Daoy (cell line): ENCODE data around the gene CERS4. TPM values are rescaled to one million over a fixed set of nuclear protein-coding genes. Genes with fewer than 3 reads are reported as not detected.
"Not testable (repeated sequence)": the region's sequence is repeated elsewhere in the genome, so short reads cannot be mapped to it uniquely, and the experiment has no call there.

ENCODE experiments used
- DNase-seq: peaks from one replicate; pipeline ENCODE4 v3.0.0-alpha.2; 2015; ENCODE audit warnings: low read depth
- total RNA-seq: library from RNA; depleted of rRNA; stranded (reverse); fragments of >200 nt; shearing (Covaris generic); gene quantifications from 2 replicates; pipeline ENCODE4 v1.2.3, GENCODE V29; 2014; rRNA removed

CERS4 gene, protein sequence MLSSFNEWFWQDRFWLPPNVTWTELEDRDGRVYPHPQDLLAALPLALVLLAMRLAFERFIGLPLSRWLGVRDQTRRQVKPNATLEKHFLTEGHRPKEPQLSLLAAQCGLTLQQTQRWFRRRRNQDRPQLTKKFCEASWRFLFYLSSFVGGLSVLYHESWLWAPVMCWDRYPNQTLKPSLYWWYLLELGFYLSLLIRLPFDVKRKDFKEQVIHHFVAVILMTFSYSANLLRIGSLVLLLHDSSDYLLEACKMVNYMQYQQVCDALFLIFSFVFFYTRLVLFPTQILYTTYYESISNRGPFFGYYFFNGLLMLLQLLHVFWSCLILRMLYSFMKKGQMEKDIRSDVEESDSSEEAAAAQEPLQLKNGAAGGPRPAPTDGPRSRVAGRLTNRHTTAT
- 12.1 and 14.6 TPM in 2 replicates for total RNA-seq

DNA sequence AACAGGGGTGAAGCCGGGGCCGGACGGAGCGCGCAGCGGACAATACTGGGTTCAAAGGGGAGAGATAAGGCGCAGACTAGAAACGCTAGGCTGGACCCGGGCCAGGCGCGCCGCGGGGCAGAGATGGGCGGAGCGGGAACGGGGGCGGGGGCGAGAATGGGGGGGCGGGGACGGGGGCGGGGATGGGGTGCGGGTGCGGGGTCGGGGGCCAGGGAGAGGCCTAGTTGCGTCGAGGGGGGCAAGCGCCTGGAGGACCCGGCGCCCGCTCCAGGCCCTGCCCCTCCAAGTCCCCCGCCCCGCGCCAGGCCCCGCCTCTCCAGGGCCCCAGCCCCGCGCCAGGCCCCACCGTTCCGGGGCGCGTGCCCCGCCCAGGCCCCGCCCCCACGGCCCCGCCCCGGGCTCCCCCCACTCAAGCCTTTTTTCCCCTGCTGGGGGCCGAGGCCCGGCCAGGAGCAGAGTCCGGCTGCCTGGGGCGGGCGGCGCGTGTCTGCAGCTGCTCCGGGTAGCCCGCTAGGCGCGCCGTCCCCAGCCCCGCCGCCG lies at the start of gene CERS4:
TSS of gene CERS4 (plus strand) at position 449 of the 540 bp plus-strand sequence. CDS start 41,707 bp downstream, outside the sequence.
- peak; percentile 76 for DNase-seq

DNA sequence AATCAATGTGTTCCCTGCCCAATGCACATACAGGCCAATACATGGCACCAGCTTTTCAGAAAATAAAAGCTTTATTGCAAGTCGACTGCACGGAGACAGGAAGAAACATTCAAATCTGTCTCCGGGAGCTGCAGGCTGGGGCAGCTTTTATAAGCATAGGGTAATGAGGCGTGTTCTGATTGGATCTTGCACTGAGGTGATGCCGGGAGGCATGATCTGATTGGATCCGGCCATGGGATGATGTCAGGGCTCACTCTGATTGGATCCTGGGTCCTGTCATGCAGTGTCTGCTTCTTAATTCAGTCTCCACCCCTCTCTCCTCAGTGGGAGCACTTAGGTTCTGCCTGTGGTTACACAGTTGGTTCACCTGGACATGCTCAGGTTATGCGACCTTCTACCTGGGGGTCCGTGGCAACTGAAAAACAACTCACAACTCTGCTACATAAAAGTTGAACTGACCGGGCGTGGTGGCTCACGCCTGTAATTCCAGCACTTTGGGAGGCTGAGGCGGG lies 48.0 kb upstream of the CERS4 start:
- peak; percentile 62 for DNase-seq

DNA sequence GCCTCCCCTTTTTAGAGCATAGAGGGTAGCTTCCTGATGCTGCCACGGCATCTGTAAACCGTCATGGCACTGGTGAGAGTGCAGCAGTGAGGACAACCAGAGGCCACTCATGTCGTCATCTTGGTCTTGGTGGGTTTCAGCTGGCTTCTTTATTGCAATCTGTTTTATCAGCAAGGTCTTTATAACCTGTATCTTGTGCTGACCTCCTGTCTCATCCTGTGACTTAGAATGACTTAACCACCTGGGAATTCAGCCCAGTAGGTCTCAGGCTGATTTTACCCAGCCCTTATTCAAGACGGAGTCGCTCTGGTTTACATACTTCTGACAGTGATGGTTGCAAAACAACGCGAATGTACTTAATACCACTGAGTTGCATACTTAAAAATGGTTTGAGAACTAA lies 45.4 kb upstream of the CERS4 start:
- DNase-seq = no peak

DNA sequence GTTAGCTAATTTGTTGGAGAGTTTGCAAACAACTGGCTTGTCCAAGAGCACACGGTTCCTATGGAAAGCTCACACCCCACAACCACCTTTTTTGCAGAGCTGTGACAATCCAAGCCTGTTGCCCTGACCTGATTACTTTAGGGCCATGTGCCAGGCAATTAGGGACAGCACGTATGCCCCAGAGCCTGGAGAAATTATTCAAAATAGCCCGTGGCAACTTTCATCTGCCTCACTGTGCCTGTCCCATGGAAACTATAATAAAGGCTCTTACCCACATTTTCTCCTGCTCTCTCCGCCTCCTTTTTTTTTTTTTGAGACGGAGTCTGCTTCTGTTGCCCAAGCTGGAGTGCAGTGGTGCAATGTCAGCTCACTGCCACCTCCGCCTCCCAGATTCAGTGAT lies 41.2 kb upstream of the CERS4 start:
- DNase-seq = no peak

DNA sequence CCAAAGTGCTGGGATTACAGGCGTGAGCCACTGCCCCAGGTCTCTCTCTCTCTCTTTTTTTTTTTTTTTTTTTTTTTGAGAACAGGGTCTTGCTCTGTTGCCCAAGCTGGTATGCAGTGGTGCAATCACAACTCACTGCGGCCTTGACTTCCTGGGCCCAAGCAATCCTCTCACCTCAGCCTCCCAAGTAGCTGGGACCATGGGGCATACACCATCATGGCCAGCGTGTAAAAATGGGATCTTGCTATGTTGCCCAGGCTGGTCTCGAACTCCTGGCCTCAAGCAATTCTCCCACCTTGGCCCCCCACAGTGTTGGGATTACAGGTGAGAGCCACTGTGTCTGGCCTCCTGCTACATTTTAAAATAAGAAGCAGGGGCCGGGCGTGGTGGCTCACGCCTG lies 40.6 kb upstream of the CERS4 start:
- no peak for DNase-seq

DNA sequence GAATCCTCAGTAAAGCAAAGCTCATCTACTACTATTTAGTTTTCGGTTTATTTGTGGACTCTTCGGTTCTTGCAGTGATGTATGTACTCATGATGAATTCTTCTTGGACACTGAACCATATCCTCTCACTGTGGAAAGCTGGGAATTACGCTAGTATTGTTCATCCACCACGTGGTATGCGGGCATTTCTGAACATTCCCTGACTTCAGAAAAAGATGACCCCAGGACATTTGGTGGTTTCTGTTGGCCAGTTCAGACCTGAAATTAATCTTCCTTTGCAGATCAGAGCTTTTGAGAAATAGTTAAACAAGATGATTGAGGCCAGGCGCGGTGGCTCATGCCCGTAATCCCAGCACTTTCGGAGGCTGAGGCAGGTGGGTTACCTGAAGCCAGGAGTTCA lies 34.5 kb upstream of the CERS4 start:
- no peak for DNase-seq

DNA sequence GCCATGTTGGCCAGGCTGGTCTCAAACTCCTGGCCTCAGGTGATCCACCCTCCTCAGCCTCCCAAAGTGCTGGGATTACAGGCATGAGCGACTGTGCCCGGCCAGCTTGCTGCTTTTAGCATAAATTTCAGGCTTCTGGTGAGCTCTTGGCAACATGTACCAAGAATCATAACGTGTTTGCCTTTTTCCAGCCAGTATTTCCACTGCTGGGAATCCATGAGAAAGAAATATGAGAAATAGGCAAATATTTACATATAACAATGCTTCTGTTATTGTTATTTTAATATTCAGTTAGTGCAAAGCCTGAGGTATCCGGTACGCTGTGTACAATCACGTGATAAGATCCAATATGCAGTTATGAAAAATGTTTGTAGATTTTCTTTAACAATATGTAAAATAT lies 29.2 kb upstream of the CERS4 start:
- no peak for DNase-seq

DNA sequence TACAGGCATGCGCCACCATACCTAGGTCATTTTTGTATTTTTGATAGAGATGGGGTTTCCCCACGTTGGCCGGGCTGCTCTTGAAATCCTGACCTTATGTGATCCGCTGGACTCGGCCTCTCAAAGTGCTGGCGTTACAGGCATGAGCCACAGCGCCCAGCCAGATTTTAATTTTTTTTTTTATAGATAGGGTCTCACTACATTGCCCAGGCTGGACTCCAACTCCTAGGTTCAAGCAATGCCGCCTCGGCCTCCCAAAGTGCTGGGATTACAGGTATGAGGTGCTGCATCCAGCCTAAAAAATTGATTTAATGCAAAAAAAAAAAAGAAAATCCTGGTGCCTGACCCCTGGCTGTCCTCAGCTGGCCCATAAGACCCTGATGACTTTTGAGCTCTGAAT lies 24.9 kb upstream of the CERS4 start:
- no peak for DNase-seq

DNA sequence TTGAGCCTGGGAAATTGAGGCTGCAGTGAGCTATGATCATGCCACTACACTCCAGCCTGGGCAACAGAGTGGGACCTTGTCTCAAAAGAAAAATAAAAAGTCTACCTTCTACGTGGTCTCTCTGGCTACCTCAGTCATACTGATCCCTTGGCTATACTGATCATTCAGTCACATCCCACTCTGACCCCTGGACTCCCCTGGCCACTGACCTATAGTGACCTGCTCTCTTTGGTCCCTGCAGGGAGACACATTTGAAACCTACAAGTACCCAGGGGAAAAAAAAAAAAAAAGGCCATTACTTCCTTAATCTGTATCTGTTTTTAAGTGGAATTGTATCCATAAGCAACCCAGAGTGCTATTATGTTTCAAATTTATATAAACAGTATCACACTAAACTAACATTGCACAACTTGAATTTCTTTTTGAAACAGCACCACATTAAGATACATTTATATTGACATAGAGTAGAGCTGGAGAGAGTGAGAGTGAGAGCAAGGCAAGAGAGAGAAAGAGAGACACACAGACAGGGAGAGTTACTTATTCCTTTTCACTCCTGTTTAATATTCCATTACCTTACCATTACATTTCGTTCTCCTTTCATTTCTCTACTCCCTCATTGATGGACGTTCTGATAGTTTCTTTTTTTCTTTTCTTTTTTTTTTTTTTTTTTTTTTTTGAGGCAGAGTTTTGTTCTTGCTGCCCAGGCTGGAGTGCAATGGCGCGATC lies 23.7 kb upstream of the CERS4 start:
- no peak for DNase-seq

DNA sequence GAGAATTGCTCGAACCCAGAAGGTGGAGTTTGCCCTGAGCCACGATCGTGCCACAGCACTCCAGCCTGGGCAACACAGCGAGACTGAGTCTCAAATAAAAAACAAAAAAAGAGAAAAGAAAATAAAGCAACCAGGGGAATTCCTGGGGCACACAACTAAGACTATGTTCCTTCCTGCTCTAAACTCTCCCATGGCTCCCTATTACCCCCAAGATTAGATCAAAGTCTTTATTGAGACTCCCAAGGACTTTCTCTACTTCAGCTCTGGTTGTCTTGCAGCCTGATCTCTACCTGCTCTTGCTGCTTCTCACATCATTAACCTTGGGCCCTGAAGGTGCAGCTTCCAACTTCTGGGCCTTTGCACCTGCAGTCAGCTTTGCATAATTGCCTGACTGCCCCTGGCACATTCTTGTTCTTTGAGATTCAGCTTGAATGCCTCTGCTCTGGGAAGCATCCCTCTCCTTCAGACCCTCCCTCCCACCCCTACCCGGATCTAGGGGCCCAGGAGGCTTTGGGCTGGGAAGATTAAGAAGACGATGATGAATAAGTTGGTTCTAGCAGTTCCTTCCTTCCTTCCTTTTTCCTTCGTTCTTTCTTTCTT lies 16.8 kb upstream of the CERS4 start:
- no peak for DNase-seq

DNA sequence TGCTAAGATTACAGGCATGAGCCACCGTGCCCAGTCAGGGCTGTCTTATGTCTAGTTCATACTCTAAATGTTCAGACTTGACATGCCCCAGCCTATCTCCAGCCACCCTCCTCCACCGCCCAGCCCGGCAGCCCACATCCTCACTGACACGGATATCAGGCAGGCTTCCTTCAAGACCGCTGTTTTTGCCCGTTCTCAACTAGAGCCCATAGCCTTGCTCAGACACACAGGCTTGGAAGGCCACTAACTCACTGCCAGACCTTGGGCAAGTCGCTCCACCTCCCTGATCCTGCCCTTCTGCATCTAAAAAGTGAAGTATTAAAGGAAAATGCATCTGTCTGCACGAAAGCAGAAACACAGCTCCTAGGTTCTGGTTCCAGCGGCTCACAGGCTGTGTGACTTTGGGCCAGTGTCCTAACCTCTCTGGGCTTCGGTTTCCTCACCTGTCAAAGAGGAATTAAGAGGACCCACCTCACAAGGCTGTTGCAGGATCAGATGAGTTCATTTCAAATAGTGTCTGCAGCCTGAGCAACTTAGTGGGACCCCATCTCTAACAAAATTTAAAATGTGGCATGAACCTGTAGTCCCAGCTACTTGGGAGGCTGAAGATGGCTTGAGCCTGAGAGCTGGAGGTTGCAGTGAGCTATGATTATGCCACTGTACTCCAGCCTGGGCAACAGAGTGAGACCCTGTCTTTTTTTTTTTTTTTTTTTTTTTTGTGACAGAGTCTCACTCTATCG lies 14.5 kb upstream of the CERS4 start:
- no peak for DNase-seq

DNA sequence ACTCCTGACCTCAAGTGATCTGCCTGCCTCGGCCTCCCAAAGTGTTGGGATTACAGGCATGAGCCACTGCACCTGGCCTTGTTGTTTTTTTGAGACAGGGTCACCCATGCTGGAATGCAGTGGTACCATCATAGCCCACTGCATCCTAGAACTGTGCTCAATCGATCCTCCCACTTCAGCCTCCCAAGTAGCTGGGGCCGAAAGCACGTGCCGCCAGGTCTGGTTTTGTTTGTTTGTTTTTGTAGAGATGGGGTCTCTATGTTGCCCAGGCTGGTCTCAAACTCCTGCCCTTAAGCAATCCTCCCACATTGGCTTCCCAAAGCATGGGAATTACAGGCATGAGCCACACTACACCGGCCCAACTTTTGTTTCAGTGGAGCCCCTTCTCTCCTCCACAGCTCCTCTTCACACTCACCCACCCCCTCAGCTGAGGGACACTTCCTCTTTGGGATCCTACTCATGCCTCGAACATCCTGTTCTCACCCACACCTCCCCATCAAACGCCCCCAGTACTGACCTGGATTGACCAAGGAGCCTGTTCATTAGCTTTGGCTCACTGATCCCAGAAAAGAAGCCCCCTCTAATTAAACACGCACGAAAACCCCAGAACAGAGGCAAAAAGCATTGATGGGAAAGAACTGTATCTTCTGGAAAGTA lies 12.8 kb upstream of the CERS4 start:
- DNase-seq = no peak

DNA sequence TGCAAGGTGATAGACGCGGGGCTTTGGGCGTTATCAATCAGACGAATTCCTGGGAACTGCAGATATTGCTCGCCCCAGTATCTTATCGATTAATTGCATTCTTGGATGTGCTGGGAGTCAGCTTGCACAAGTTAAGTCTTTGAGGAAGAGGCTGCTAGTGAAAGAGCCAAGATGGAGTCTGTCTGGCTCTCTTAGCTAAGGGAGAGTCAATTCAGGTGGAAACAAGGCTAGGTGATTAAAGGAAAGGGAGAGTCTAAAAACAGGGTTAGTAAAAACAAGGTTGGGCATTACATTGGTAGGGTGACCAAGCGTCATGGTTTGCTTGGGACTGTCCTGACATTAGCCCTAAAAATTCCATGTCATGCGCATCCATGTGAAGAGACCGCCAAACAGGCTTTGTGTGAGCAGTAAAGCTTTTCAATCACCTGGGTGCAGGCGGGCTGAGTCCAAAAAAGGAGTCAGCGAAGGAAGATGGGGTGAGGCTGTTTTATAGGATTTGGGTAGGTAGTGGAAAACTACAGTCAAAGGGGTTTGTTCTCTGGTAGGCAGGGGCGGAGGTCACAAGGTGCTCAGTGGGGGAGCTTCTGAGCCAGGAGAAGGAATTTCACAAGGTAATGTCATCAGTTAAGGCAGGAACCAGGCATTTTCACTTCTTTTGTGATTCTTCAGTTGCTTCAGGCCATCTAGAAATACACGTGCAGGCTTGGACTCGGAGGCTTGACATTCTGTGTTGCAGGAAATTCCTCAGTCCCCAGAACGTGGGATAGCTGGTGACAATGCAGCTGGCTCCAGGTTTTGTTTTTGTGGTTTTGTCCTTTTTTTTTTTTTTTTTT lies 5.7 kb upstream of the CERS4 start:
- not testable (repeated sequence) for DNase-seq

DNA sequence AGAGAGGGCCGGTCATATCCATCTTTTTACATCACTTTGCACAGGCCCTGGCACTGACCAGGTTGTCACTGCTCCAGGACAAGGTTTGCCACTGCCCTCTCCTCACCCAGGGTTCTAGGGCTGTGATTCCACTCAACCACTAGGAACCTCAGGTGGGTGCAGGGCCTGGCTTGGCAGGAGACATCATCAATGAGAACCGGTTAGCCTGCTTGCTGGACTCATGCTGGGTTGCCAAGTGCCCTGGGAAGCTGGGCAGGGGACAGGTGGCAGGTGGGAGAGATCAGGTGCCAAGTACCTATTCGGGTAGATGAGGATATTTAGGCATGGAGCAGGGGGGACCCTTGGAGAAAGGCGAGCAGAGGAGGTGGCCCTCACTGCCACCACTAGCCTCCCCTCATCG lies 4.2 kb upstream of the CERS4 start:
- DNase-seq = no peak

DNA sequence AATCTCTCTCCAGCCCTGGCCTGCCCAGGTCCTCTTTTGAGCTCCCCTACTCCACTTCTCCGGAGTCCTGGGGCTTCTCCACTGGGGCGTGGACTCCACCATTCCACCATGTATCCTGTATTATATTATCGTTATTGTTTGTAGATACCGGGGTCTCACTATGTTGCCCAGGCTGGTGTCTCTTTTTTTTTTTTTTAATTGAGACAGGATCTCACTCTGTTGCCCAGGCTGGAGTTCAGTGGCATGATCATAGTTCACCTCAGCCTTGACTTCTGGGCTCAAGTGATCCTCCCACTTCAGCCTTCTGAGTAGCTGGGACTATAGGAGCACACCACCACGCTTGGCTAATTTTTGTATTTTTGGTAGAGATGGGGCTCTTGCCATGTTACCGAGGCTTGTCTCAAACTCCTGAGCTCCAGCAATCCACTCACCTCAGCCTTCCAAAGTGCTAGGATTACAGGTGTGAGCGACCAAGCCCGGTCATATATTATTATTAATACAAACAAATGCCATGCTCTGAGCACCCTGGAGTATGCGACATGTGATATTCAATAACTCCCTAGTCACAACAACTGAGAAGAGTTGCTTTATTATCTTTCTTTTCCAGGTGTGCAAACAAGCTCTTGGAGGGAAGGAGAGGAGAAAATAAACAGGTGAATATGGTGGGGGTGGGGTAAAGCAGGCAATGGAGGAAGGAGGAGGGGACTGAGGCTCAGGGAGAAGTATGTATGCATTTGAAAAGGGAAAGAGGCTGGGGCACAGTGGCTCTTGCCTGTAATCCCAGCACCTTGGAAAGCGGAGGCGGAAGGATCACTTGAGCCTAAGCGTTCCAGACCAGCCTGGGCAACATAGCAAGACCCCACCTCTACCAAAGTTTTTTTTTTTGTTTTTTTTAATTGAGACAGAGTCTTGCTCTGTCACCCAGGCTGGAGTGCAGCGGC lies 2.8 kb upstream of the CERS4 start:
- no peak for DNase-seq

DNA sequence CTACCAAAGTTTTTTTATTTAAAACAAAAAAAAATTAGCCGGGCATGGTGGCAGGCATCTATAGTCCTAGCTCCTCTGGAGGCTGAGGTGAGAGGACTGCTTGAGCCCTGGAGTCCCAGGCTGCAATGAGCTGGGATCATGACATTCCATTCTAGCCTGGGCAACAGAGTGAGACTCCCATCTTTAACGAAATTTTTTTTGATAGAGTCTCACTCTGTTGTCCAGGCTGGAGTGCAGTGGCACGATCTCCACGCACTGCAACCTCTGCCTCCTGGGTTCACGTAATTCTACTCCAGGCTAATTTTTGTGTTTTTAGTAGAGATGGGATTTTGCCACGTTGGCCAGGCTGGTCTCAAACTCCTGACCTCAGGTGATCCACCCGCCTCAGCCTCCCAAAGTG lies 1.8 kb upstream of the CERS4 start:
- not testable (repeated sequence) for DNase-seq

DNA sequence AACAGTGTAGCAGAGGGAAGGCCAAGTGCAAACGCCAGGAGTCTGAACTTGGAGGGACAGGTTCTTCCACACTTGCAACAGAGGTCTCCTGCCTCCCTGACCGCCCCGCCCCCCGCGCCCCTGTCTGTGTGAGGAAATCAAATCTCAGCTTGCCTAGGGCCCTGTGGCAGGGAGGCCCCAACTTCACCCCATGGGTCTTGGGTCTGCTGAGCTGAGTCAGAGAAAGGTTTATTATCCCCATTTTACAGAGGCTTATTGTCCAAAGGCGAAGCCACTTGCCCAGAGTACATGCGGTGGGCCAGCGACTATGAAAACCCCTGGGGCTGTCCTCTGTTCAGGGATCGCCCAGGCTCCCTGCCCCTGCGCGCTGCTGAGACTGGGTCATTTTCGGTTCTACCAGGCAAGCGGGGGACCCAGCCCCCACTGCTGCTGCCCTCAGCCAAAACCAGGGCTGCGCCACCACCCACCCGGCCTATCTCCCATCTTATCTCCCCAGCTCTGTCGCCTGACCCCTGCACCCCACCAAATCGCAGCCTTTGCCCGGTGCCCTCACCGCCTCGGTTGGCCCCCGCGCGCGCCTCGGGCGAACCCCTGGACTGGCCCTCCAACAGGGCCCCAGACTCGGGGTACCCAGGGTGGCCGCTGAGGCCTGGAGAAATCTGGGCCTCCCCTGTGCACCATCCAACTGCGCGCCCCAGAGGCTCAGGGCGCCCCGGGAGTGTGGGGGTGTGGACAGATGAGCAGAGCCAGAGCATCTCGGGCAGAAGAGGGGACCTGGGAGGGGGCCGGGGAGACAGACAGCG lies 850 bp upstream of the CERS4 start:
- DNase-seq = no peak
